Immature natural killer cell (primary cell): ENCODE data around the gene GPAT2. TPM values are rescaled to one million over a fixed set of nuclear protein-coding genes. Genes with fewer than 3 reads are reported as not detected.
A peak's percentile ranks its signal among the peaks of the same experiment; 100 is the strongest.
"Not testable (repeated sequence)": the region's sequence is repeated elsewhere in the genome, so short reads cannot be mapped to it uniquely, and the experiment has no call there.

Source experiments
- DNase-seq, 3 donors: peaks; one replicate each; pipeline ENCODE4 v3.0.0; 2022; ENCODE audit warnings: mixed read lengths in 1 of 3
- H3K27ac Mint-ChIP-seq, 6 donors: one replicate each; pipeline ENCODE4 v1.8.0; 2020; ENCODE audit warnings: mixed read lengths in 6 of 6, mild to moderate bottlenecking in 5 of 6, inconsistent platforms in 4 of 6, moderate library complexity in 3 of 6
- H3K27me3 Mint-ChIP-seq, 3 donors: one replicate each; pipeline ENCODE4 v1.8.0; 2020 to 2021; ENCODE audit warnings: low read depth in 3 of 3, mild to moderate bottlenecking in 3 of 3, mixed read lengths in 3 of 3, moderate library complexity in 3 of 3, inconsistent platforms in 1 of 3
- H3K36me3 Mint-ChIP-seq, 3 donors: one replicate each; pipeline ENCODE4 v1.8.0; 2020; ENCODE audit warnings: mixed read lengths in 3 of 3, inconsistent platforms in 2 of 3, mild to moderate bottlenecking in 2 of 3
- H3K4me1 Mint-ChIP-seq, 2 donors: one replicate each; pipeline ENCODE4 v1.8.0; 2020; ENCODE audit warnings: inconsistent platforms in 2 of 2, mild to moderate bottlenecking in 2 of 2, mixed read lengths in 2 of 2, moderate library complexity in 1 of 2
- H3K4me3 Mint-ChIP-seq, 5 donors: one replicate each; pipeline ENCODE4 v1.8.0; 2020; ENCODE audit warnings: mild to moderate bottlenecking in 5 of 5, mixed read lengths in 5 of 5, inconsistent platforms in 3 of 5, moderate library complexity in 3 of 5
- H3K9me3 Mint-ChIP-seq, 6 donors: one replicate each; pipeline ENCODE4 v1.8.0; 2020; ENCODE audit warnings: mild to moderate bottlenecking in 6 of 6, mixed read lengths in 6 of 6, inconsistent platforms in 4 of 6, moderate library complexity in 3 of 6
- polyA plus RNA-seq, 3 donors: library from polyadenylated mRNA; unstranded; fragments of 300-500 nt; fragmentation: Illumina TruSeq; gene quantifications; one replicate each; pipeline ENCODE4 v1.2.3, GENCODE V29; 2021

Gene GPAT2
- polyA plus RNA-seq, 3 donors from 2014 or later = 4.2 to 11.3 (median 6.8) TPM

DNA sequence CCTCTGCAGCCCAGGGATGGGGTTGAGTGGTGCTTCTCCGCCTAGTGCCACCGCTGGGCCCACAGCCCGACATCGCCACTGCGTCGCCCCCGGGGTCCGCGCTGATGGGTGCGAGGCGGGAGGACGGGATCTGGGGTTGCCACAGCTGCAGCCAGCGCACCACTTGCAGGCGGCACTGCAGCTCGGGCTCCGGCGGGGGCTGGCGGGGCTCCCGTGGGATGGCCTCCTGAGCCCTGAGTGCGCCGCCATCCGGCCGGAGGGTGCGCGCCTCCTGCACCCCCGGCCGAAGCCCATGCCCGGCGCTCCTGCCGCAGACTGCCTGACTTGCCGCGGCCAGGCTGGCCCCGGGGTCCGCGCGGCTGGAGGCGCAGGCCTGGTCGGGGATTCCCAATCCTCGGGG lies 42.6 kb downstream of the GPAT2 start:
- H3K9me3 Mint-ChIP-seq, H3K27me3 Mint-ChIP-seq, H3K36me3 Mint-ChIP-seq: not testable (repeated sequence)
- Mint-ChIP-seq H3K27ac (peak overlapping the region in 1 of 6 donors; percentile 98), H3K4me3 (peak overlapping the region; percentile 56 to 95 (median 74)), H3K4me1 (peaks cover 6 to 13% of the 10 kb centered on the region in 2 donors)
- DNase-seq = peak; percentile 36 to 53 (median 48)

DNA sequence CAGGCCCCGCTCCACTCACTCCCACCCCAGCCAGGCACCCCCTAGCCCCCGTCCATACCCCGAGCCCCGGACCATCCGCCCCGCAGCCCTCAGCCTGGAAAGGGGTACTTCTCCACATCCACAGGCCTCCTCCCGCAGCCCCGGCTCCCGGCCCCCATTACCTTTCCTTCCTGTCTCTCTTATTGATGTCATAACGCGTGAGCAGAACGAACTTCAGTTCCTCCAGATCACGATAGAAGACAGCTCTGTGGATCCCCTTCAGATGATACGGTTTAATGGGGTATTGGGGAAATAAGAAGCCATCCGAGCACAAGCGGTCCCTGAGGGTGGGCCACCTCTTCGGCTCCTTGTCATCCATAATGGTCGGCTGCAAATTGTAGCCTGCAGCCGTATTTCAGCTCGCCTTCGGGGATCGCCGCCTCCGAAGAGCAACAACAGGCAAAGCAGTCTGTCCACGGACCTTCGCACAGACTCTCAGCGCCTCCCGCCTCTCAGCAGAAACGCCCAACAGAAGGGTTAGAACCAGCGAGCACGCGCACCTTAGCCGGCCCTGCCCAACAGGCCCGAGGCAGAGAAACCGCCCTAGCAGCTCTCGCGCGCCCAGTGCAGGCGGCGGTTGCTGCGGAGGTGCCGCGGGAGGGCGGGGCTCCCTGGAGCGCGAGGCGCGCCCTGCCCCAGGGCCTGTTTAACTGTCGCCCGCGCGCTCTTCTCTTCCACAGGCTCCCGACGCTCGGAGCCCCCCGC lies 43.2 kb downstream of the GPAT2 start, which contains the start of gene ANKRD36C:
TSS of gene ANKRD36C (minus strand) at position 474 of the 744 bp plus-strand sequence. CDS start at position 358, 116 bp downstream.
- not testable (repeated sequence) for H3K27me3 Mint-ChIP-seq
- peaks cover 6 to 13% of the 10 kb centered on the region in 2 donors for H3K4me1 Mint-ChIP-seq
- DNase-seq = peak; percentile 44 to 49 (median 45)

DNA sequence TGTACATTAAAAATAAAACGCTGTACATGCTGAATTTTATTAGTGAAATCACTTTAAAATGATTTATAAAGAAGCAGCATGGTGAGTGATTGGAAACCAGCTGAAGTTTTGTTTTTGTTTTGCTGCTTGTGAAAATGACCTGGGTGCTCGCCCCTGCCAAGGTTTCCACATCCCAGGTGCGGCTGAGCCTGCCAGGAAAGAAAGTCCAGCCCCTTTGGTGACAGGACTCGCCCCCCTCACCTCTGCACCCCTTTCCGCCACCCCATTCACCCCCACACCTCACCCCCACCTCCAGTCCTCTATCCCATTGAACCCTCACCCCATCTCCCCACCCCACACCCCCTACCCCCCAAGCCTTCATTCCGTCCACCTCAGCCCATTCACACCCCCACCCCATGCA lies 43.8 kb downstream of the GPAT2 start:
- not testable (repeated sequence) for DNase-seq, H3K36me3 Mint-ChIP-seq, H3K27me3 Mint-ChIP-seq, H3K9me3 Mint-ChIP-seq
- Mint-ChIP-seq H3K27ac (peak overlapping the region in 2 of 6 donors; percentile 19 to 98), H3K4me1 (peaks cover 6 to 13% of the 10 kb centered on the region in 2 donors), H3K4me3 (peak overlapping the region in 2 of 5 donors; percentile 40 to 60)

More for the DNA sequence above, 43.2 kb downstream of the GPAT2 start, which contains the start of gene ANKRD36C:
- H3K36me3 Mint-ChIP-seq, H3K9me3 Mint-ChIP-seq: not testable (repeated sequence)
- Mint-ChIP-seq H3K4me3 (peak within 1 kb of the TSS; percentile 95 to 99 (median 97)), H3K27ac (peak within 1 kb of the TSS; percentile 94 to 98 (median 96))

Other genes starting within 250 kb of the GPAT2 start
- 10 to 100 TPM in 2 of 3 donors, not detected in 1; 14.2 to 26.0 TPM for gene ANKRD36C, start 43.1 kb downstream of the GPAT2 start, polyA plus RNA-seq
- under 1 TPM in 1 of 3 donors, not detected in 2; 0.83 TPM for gene ADRA2B, start 81.7 kb upstream of the GPAT2 start, polyA plus RNA-seq
- gene ASTL, start 103.6 kb upstream of the GPAT2 start, polyA plus RNA-seq = not detected
- 100 to 1,000 TPM; 272 to 875 (median 555) TPM for gene DUSP2, start 110.5 kb upstream of the GPAT2 start, polyA plus RNA-seq
- 100 to 1,000 TPM; 161 to 252 (median 173) TPM for gene STARD7, start 173.9 kb upstream of the GPAT2 start, polyA plus RNA-seq
- 10 to 100 TPM; 24.6 to 57.7 (median 31.3) TPM for gene TMEM127, start 231.1 kb upstream of the GPAT2 start, polyA plus RNA-seq
- gene CIAO1, start 231.3 kb upstream of the GPAT2 start, polyA plus RNA-seq = 100 to 1,000 TPM in 2 of 3 donors, 10 to 100 TPM in 1; 92.2 to 142 (median 134) TPM